GM23338 (cell line): ENCODE data around the gene MTARC2.

Source experiments
- CREB1 ChIP-seq: fragments of 250-450 bp; sonication (Bioruptor Pico); IDR thresholded peaks from 2 replicates; pipeline ENCODE4 v1.5.0; 2020; ENCODE audit warnings: low read depth, mild to moderate bottlenecking, moderate library complexity
- CTCF ChIP-seq, 2 experiments: fragments of 200-600 bp in 1 of 2; sonication (generic) in 1 of 2; conservative IDR thresholded peaks; 2 replicates each; pipeline versions ENCODE4 v1.5.1 to v1.6.1; 2016 to 2017; ENCODE audit warnings: antibody characterized with exemption in 2 of 2, low read depth in 2 of 2, mild to moderate bottlenecking in 2 of 2, moderate library complexity in 1 of 2
- ETS1 ChIP-seq: IDR thresholded peaks from 2 replicates; pipeline ENCODE4 v1.6.1; 2016; ENCODE audit warnings: antibody characterized with exemption
- EZH2 ChIP-seq: fragments of 200-600 bp; sonication (generic); IDR thresholded peaks from one replicate; pipeline ENCODE4 v1.8.0; 2017; ENCODE audit warnings: antibody characterized with exemption, mild to moderate bottlenecking, low read depth; ENCODE audit not compliant: unreplicated experiment
- EZH2phosphoT487 ChIP-seq: fragments of 200-600 bp; sonication (generic); IDR thresholded peaks from one replicate; pipeline ENCODE4 v1.8.1; 2018; ENCODE audit warnings: antibody characterized with exemption; ENCODE audit not compliant: unreplicated experiment
- JUNB ChIP-seq: IDR thresholded peaks from one replicate; pipeline ENCODE4 v1.6.1; 2016; ENCODE audit warnings: antibody characterized with exemption; ENCODE audit not compliant: unreplicated experiment
- NANOG ChIP-seq: IDR thresholded peaks from 2 replicates; pipeline ENCODE4 v1.6.1; 2016; ENCODE audit warnings: antibody characterized with exemption, borderline replicate concordance
- POLR2AphosphoS5 ChIP-seq: IDR thresholded peaks from 2 replicates; pipeline ENCODE4 v1.6.1; 2016; ENCODE audit warnings: antibody characterized with exemption, low read depth
- REST ChIP-seq: IDR thresholded peaks from one replicate; pipeline ENCODE4 v1.6.1; 2018; ENCODE audit warnings: antibody characterized with exemption; ENCODE audit not compliant: unreplicated experiment
- ZNF114 ChIP-seq: fragments of 250-450 bp; sonication (Bioruptor Pico); IDR thresholded peaks from 2 replicates; pipeline ENCODE4 v1.5.0; 2020; ENCODE audit warnings: mild to moderate bottlenecking, moderate library complexity
- ZNF331 ChIP-seq: fragments of 250-450 bp; sonication (Bioruptor Pico); IDR thresholded peaks from 2 replicates; pipeline ENCODE4 v1.5.0; 2020; ENCODE audit warnings: low read depth, mild to moderate bottlenecking, moderate library complexity
- ZNF462 ChIP-seq: fragments of 250-450 bp; sonication (Bioruptor Pico); IDR thresholded peaks from 2 replicates; pipeline ENCODE4 v1.5.0; 2020; ENCODE audit warnings: mild to moderate bottlenecking, moderate library complexity

- TF ChIP-seq REST (no peak), EZH2 (no peak), POLR2AphosphoS5 (no peak), CTCF (conservative IDR thresholded peaks at IDR 0.05; ENCODE audit: low read depth in 2 of 2) (no peak), EZH2phosphoT487 (no peak), JUNB (no peak), NANOG (no peak), ZNF331 (no peak), ETS1 (no peak), CREB1 (CRISPR knock-in tag) (no peak), ZNF462 (CRISPR knock-in tag) (no peak), ZNF114 (CRISPR knock-in tag) (no peak)
These were observed 40.8 kb downstream of the MTARC2 start for GRCh38 chr1:220788900-220789299.
